Measurements from ENCODE around the gene POLR3B.
A peak's percentile ranks its signal among the peaks of the same experiment; 100 is the strongest.
"Not testable (repeated sequence)": the region's sequence is repeated elsewhere in the genome, so short reads cannot be mapped to it uniquely, and the experiment has no call there.

Gene POLR3B

GRCh38 chr12:106357549-106358395 is at the start of gene POLR3B:
Gene POLR3B (plus strand): TSS chr12:106357748. CDS start chr12:106357880, 132 bp downstream.
- peak within 1 kb of the TSS; percentile 85 for H3K27ac ChIP-seq
- TF ChIP-seq ZFX (IDR thresholded peaks at IDR 0.05) (peak; percentile 49), CTCF (conservative IDR thresholded peaks at IDR 0.05) (peak; percentile 90)

- H3K27ac ChIP-seq = no peak overlapping the region
- TF ChIP-seq ZFX (IDR thresholded peaks at IDR 0.05) (no peak), CTCF (conservative IDR thresholded peaks at IDR 0.05) (no peak)
Observed at GRCh38 chr12:106308121-106308520, 49.4 kb upstream of the POLR3B start.

DNA sequence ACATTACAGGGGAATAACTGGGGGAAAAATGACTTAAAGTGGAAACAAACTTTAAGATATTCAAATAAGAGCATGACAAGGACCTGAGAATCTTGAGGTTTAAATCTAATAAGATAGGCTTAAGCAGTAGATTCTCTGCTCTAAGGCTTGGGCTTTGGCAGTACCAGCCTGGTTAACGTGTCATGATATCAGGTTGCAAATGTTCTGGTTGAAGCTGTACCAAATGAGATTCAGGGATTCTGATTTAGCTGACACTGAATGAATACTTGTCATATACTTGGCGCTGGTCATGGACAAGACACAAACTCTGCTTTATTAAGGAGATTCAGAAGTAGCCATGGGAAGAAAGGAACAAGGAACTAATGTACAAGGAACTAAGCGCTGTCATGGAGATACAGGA is 48.9 kb upstream of the POLR3B start:
- no peak for TF ChIP-seq CTCF (conservative IDR thresholded peaks at IDR 0.05)
- TF ChIP-seq ZFX (IDR thresholded peaks at IDR 0.05) = no peak
- no peak overlapping the region for H3K27ac ChIP-seq

DNA sequence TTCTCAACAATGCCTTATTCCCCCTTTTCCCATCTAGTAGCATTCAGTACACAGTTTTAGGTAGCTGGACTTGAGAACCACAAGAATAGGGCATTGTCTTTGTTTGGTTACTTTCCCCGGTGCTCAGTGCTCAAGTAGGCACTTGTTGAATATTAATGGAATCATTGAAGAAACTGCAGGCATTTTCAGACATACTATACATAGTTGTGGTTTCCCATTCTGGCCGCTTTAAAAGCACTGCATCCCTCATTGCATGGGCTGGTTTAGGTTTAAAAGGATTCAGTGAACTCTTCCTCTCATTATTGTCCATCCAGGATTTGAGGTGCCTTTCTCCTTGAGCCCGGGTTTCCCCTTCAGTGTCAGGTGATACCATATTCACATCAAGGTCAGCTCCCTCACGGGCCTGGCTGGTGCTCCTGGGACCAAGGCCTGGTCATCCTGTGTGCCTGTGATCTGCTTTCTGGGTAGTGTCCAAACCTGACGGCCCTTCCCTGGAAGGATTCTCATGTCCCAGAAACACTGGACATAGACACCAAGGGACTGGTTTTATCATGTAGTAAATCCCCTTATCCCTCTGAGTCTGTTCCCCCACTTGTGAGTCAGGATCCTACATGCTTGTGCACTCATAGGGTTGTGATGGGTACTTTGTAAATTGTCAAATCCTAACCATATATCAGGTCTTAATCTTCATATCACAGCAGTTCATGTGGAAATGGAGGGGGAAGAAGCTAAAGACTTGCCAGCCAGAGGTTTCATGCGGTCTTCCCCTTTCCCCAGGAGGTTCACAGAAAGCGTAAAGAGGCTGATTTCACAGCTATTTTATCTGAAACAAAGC is 47.7 kb upstream of the POLR3B start:
- no peak overlapping the region for H3K27ac ChIP-seq
- no peak for TF ChIP-seq ZFX (IDR thresholded peaks at IDR 0.05)
- no peak for TF ChIP-seq CTCF (conservative IDR thresholded peaks at IDR 0.05)

DNA sequence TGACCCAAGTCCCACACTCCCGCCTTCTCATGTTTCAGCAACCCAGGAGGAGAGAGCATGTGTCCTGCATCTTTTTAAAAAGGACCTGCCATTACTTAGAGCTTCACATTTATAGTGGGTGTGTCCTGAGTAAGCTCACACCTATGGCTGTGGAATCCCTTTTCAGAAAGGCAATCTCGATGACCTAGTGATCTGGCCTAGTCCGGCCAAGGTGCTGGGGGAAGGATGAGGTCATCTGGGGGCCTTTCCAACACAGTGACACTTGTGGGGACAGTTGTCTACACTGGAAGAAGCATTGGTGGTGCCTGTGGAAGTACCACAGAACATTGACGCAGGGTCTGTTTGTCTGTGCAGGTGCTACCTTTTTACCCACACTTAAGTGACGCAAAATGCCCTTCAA is 46.9 kb upstream of the POLR3B start:
- no peak for TF ChIP-seq ZFX (IDR thresholded peaks at IDR 0.05)
- TF ChIP-seq CTCF (conservative IDR thresholded peaks at IDR 0.05) = no peak
- H3K27ac ChIP-seq = no peak overlapping the region

DNA sequence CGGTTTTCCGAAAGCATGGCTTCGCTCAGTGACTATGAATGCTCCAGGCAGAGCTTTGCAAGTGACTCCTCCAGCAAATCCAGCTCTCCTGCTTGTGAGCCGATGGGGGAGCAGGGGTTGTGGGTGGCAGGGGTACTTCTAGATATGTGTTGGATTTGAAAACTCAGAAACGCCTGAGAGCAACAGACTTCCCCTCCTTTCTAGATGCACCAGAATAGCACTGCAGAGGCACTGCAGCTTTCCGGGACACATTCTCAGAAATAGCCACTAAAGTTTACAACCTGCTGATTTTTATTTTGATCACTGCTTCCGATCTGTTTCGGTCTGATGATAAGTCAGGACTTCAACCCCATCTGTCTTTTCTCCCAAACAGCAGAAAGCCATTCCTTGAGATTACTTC is 46.4 kb upstream of the POLR3B start:
- no peak overlapping the region for H3K27ac ChIP-seq
- TF ChIP-seq CTCF (conservative IDR thresholded peaks at IDR 0.05) (no peak), ZFX (IDR thresholded peaks at IDR 0.05) (no peak)

- H3K27ac ChIP-seq = not testable (repeated sequence)
Observed at GRCh38 chr12:106313413-106313812, 44.1 kb upstream of the POLR3B start.

Measured in C4-2B (cell line).